SU-DHL-6 (cell line): ENCODE results near the gene UBE2E3.

Experiments used
- H2AFZ ChIP-seq: fragments of 200-600 bp; sonication (generic); 2 replicates; pipeline ENCODE4 v1.6.1; 2014; ENCODE audit warnings: low read depth, mild to moderate bottlenecking, moderate library complexity, mixed read lengths, antibody characterized with exemption, low read length; ENCODE audit not compliant: severe bottlenecking
- H3F3A ChIP-seq: fragments of 200-600 bp; shearing (Covaris generic); 2 replicates; pipeline ENCODE4 v1.6.0; 2016; ENCODE audit warnings: antibody characterized with exemption, mild to moderate bottlenecking; ENCODE audit not compliant: insufficient read depth
- H3K27ac ChIP-seq: fragments of 200-600 bp; sonication (generic); 2 replicates; pipeline ENCODE4 v1.5.1; 2016; ENCODE audit warnings: low read depth, mild to moderate bottlenecking, low read length, moderate library complexity, mixed read lengths
- H3K27me3 ChIP-seq: fragments of 200-600 bp; sonication (generic), shearing (Covaris generic); 2 replicates; pipeline ENCODE4 v1.6.0; 2014; ENCODE audit warnings: mild to moderate bottlenecking, low read length
- H3K36me3 ChIP-seq: fragments of 200-600 bp; sonication (generic); 2 replicates; pipeline ENCODE4 v1.6.1; 2014; ENCODE audit warnings: mild to moderate bottlenecking, low read length, mixed read lengths
- H3K4me2 ChIP-seq: fragments of 300-600, 200-600 bp; shearing (Covaris generic), sonication (generic); 2 replicates; pipeline ENCODE4 v1.6.0; 2014; ENCODE audit warnings: low read length, low read depth, mild to moderate bottlenecking; ENCODE audit not compliant: poor library complexity, severe bottlenecking
- H3K4me3 ChIP-seq: fragments of 200-600 bp; sonication (generic); 2 replicates; pipeline ENCODE4 v1.5.1; 2014; ENCODE audit warnings: antibody characterized with exemption, low read length, mild to moderate bottlenecking, mixed read lengths; ENCODE audit not compliant: insufficient read depth, poor library complexity, severe bottlenecking
- H3K79me2 ChIP-seq: fragments of 200-600 bp; sonication (generic); 2 replicates; pipeline ENCODE4 v1.6.1; 2014; ENCODE audit warnings: mild to moderate bottlenecking, low read length, moderate library complexity; ENCODE audit not compliant: insufficient read depth
- H3K9ac ChIP-seq: fragments of 200-600 bp; sonication (generic); 2 replicates; pipeline ENCODE4 v1.7.0; 2014; ENCODE audit warnings: mild to moderate bottlenecking, low read length
- H3K9me2 ChIP-seq: fragments of 200-600 bp; sonication (generic); replicated peaks from 2 replicates; pipeline ENCODE4 v1.6.1; 2014; ENCODE audit warnings: low read length; ENCODE audit not compliant: insufficient read depth
- H3K9me3 ChIP-seq: fragments of 200-600 bp; sonication (generic); 2 replicates; pipeline ENCODE4 v1.6.1; 2014; ENCODE audit warnings: low read length, mixed read lengths; ENCODE audit not compliant: insufficient read depth
- H4K20me1 ChIP-seq: fragments of 200-600 bp; sonication (generic); 2 replicates; pipeline ENCODE4 v1.6.1; 2014; ENCODE audit warnings: low read depth, mild to moderate bottlenecking, antibody characterized with exemption, low read length, moderate library complexity, mixed read lengths
- CTCF ChIP-seq: fragments of 200-600 bp; sonication (generic); IDR thresholded peaks from one replicate; pipeline ENCODE4 v1.5.1; 2017; ENCODE audit warnings: antibody characterized with exemption, mild to moderate bottlenecking, low read length, moderate library complexity; ENCODE audit not compliant: insufficient read depth, poor library complexity, severe bottlenecking
- EZH2phosphoT487 ChIP-seq: fragments of 200-600 bp; sonication (generic), shearing (Covaris generic); conservative IDR thresholded peaks from 2 replicates; pipeline ENCODE4 v1.6.1; 2018; ENCODE audit warnings: mild to moderate bottlenecking, antibody characterized with exemption, low read length, moderate library complexity, mixed read lengths

The UBE2E3 gene

DNA sequence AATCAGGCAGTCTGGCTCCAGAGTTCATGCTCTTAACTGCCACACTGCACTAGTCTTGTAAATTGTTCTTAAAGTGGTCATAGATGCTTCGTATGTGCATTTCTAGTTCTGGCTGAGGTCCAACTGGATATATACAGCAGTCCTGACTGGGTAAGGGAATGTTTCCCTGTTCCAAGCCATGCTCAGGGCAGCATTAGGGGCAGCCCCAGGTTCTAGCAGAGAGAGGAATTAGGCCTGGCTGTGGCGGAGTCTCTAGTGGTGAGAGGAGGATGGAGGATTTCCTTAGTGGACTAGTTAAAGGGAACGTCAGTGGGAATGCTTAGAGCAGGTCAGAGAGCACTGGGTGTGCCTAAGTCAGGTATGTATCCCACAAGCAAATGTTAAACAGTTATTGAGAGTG lies 28.0 kb downstream of the UBE2E3 start:
- no peak for TF ChIP-seq CTCF
- no peak for TF ChIP-seq EZH2phosphoT487
- Histone ChIP-seq H3K4me2 (no peak overlapping the region), H3F3A (no peaks in the 10 kb centered on the region), H3K9ac (no peak overlapping the region), H3K27me3 (no peaks in the 10 kb centered on the region), H3K79me2 (peaks cover 49% of the 10 kb centered on the region), H3K9me3 (no peaks in the 10 kb centered on the region), H2AFZ (no peak overlapping the region), H4K20me1 (peaks cover 3% of the 10 kb centered on the region), H3K9me2 (no peaks in the 10 kb centered on the region), H3K4me3 (no peak overlapping the region), H3K36me3 (no peaks in the 10 kb centered on the region), H3K27ac (no peak overlapping the region)

DNA sequence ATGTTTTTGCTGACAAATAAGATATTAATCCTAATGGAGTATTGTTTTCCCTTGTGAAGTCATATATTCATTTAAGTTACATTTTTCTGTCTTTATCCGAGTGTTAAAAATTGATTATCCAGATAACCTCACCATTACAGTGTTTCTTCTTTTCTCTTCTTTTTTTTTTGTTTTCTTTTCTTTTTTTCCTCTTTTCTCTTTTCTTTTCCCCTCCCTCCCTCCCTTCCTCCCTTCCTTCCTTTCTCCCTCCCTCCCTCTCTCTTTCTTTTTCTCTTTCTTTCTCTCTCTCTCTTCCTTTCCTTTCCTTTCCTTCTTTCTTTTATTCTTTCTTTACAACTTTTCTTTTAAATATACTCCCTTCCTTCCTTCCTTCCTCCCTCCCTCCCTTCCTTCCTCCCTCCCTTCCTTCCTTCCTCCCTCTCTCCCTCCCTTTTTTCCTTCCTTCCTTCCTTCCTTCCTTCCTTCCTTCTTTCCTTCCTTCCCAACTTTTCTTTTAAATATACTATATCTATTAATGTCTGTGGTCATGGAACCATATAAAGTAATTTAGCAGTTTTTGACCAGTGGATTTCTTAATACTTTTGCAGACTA lies 40.9 kb downstream of the UBE2E3 start:
- TF ChIP-seq EZH2phosphoT487 (no peak), CTCF (no peak)
- no peaks in the 10 kb centered on the region for H3K27me3 ChIP-seq
- no peaks in the 10 kb centered on the region for H3F3A ChIP-seq
- H3K4me2 ChIP-seq: no peak overlapping the region
- H3K9me3 ChIP-seq: no peaks in the 10 kb centered on the region
- H4K20me1 ChIP-seq: 0 out of 2 replicates have a peak, but pooled peaks cover 7% of the 10 kb centered on the region
- no peak overlapping the region for H2AFZ ChIP-seq
- H3K9me2 ChIP-seq: no peaks in the 10 kb centered on the region
- peaks cover 33% of the 10 kb centered on the region for H3K79me2 ChIP-seq
- H3K9ac ChIP-seq: no peak overlapping the region
- H3K4me3 ChIP-seq: no peak overlapping the region
- H3K27ac ChIP-seq: no peak overlapping the region
- H3K36me3 ChIP-seq: no peaks in the 10 kb centered on the region

GRCh38 chr2:181022652-181023051 lies 42.2 kb downstream of the UBE2E3 start:
- Histone ChIP-seq H3K4me2 (no peak overlapping the region), H3K36me3 (no peaks in the 10 kb centered on the region), H3K9ac (no peak overlapping the region), H3K9me3 (no peaks in the 10 kb centered on the region), H3K4me3 (no peak overlapping the region), H3K27me3 (no peaks in the 10 kb centered on the region), H3F3A (no peaks in the 10 kb centered on the region), H3K79me2 (peaks cover 27% of the 10 kb centered on the region), H4K20me1 (peaks cover 15% of the 10 kb centered on the region; the same call in 1 of the 2 replicates), H2AFZ (no peak overlapping the region), H3K27ac (no peak overlapping the region), H3K9me2 (no peaks in the 10 kb centered on the region)
- no peak for TF ChIP-seq EZH2phosphoT487
- no peak for TF ChIP-seq CTCF
